Measurements from ENCODE around the gene C3orf22.

DNA sequence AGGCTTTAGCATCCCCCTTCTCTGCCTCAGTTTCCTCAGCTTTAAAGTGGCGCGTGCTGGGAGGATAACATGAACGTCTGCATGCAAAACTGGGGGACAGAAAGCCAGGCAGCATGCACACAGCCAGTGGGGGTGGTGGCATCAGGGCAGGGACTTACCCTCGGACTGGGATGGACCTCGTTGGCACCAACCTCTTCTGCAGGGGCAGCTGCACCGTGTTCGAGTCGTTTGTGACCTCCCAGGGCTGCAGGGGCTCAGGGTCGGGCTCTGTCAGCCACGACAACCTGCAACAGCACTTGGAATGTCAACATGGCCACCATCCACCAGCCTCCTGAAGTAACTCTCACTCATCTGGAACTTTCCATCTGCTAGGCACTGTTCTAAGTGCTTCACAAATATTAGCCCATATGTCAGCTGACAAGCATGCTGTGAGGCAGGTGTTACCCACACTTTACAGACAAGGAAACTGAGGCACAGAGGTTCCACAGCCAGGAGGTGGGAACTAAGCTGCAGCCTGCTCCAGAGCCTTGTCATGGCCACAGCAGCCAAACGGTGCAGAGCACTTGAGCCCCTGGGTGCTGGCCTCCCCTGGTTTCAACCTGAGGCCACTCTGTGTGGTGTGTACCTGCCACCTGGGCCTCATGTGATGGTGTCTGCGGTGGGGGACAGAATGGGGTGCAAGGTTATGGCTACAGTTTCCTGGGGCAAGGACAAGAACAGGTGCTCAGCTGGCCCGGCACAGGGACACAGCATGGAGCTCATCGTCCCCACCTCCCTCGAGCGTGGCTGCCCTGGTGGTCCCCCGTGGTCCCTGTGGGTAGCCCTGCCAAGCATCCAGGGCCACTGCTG, 6.7 kb downstream of the C3orf22 start:
- TF ChIP-seq, protein P1, sequence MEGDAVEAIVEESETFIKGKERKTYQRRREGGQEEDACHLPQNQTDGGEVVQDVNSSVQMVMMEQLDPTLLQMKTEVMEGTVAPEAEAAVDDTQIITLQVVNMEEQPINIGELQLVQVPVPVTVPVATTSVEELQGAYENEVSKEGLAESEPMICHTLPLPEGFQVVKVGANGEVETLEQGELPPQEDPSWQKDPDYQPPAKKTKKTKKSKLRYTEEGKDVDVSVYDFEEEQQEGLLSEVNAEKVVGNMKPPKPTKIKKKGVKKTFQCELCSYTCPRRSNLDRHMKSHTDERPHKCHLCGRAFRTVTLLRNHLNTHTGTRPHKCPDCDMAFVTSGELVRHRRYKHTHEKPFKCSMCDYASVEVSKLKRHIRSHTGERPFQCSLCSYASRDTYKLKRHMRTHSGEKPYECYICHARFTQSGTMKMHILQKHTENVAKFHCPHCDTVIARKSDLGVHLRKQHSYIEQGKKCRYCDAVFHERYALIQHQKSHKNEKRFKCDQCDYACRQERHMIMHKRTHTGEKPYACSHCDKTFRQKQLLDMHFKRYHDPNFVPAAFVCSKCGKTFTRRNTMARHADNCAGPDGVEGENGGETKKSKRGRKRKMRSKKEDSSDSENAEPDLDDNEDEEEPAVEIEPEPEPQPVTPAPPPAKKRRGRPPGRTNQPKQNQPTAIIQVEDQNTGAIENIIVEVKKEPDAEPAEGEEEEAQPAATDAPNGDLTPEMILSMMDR (conservative IDR thresholded peaks at IDR 0.05): no peak
- no peak for TF ChIP-seq EZH2 (IDR thresholded peaks at IDR 0.05; ENCODE audit: low read depth)
